Vagina (tissue), 2 donors: ENCODE data around the gene FXYD6. TPM values are rescaled to one million over a fixed set of nuclear protein-coding genes. Genes with fewer than 3 reads are reported as not detected.

ENCODE experiments used
- DNase-seq, 2 donors: peaks; one replicate each; pipeline ENCODE4 v3.0.0-alpha.2; 2017; ENCODE audit errors: extremely low spot score in 2 of 2
- H3K27ac ChIP-seq: fragments of 200-600 bp; sonication (generic); one replicate; pipeline ENCODE4 v1.5.1; 2019
- H3K27me3 ChIP-seq: fragments of 200-600 bp; sonication (generic); one replicate; pipeline ENCODE4 v1.5.1; 2019
- H3K36me3 ChIP-seq, 2 donors: fragments of 200-600 bp; sonication (generic); one replicate each; pipeline ENCODE4 v1.5.1; 2017 to 2019
- H3K4me1 ChIP-seq: fragments of 200-600 bp; sonication (generic); one replicate; pipeline ENCODE4 v1.5.1; 2019
- H3K4me3 ChIP-seq, 2 donors: fragments of 200-600 bp; sonication (generic); 1 replicate in 1 of 2; 2 replicates in 1 of 2; pipeline ENCODE4 v1.5.1; 2016 to 2019
- H3K9me3 ChIP-seq: fragments of 200-600 bp; sonication (generic); one replicate; pipeline ENCODE4 v1.5.1; 2019
- CTCF ChIP-seq, 3 experiments: fragments of 450-650 bp in 2 of 3; fragments of 200-600 bp in 1 of 3; sonication (generic) in 1 of 3; IDR thresholded peaks; one replicate each; pipeline ENCODE4 v1.5.1; 2017 to 2019; ENCODE audit warnings: antibody characterized with exemption in 3 of 3, mild to moderate bottlenecking in 2 of 3, moderate library complexity in 2 of 3
- POLR2A ChIP-seq, 2 donors: fragments of 450-650 bp; IDR thresholded peaks; one replicate each; pipeline ENCODE4 v1.6.1; 2017; ENCODE audit warnings: antibody characterized with exemption in 2 of 2, mild to moderate bottlenecking in 2 of 2, moderate library complexity in 2 of 2
- POLR2AphosphoS5 ChIP-seq, 2 donors: sonication (generic); formaldehyde crosslinking; IDR thresholded peaks; one replicate each; pipeline ENCODE4 v1.9.0; 2017; ENCODE audit warnings: antibody characterized with exemption in 2 of 2, mild to moderate bottlenecking in 2 of 2, low read depth in 1 of 2; ENCODE audit not compliant: insufficient read depth in 1 of 2
- intact Hi-C: fragments of 100-400 bp; cut with DNase I; formaldehyde crosslinking; loops from one replicate; pipeline ENCODE4 v1.15.1; 2023
- total RNA-seq: library from RNA; depleted of rRNA; stranded (reverse); fragments of >200 nt; gene quantifications from one replicate; pipeline ENCODE4 v1.2.3, GENCODE V29; 2016

FXYD6 gene
- total RNA-seq, 1 donor from 2014 or later = 75.4 TPM

GRCh38 chr11:117808784-117809183, 67.7 kb downstream of the FXYD6 start:
- Histone ChIP-seq H3K4me1 (peaks cover 5% of the 10 kb centered on the region), H3K4me3 (no peak overlapping the region), H3K36me3 (no peaks in the 10 kb centered on the region), H3K9me3 (no peaks in the 10 kb centered on the region), H3K27me3 (no peaks in the 10 kb centered on the region), H3K27ac (peak overlapping the region; percentile 15)
- TF ChIP-seq CTCF (IDR thresholded peaks at IDR 0.05) (no peak), POLR2A (IDR thresholded peaks at IDR 0.05) (no peak), POLR2AphosphoS5 (IDR thresholded peaks at IDR 0.05; ENCODE audit: insufficient read depth in 1 of 2, low read depth in 1 of 2) (no peak)
- no peak for DNase-seq
- intact Hi-C loops = loop anchor here (2.0 to 5.0 kb wide), 2 partner anchors 139 to 244 kb away; no protein-coding TSS in a partner anchor

GRCh38 chr11:117807482-117808327, 68.8 kb downstream of the FXYD6 start:
- no peak for TF ChIP-seq POLR2AphosphoS5 (IDR thresholded peaks at IDR 0.05; ENCODE audit: insufficient read depth in 1 of 2, low read depth in 1 of 2)
- no peak for TF ChIP-seq POLR2A (IDR thresholded peaks at IDR 0.05)
- TF ChIP-seq CTCF (IDR thresholded peaks at IDR 0.05) = peak; percentile 61 to 94 (median 74)
- intact Hi-C loops = loop anchor here (2.0 to 5.0 kb wide), 2 partner anchors 140 to 245 kb away; no protein-coding TSS in a partner anchor
- no peaks in the 10 kb centered on the region for H3K27me3 ChIP-seq
- H3K27ac ChIP-seq = no peak overlapping the region
- H3K4me3 ChIP-seq = no peak overlapping the region
- no peaks in the 10 kb centered on the region for H3K9me3 ChIP-seq
- no peak for DNase-seq
- H3K36me3 ChIP-seq = no peaks in the 10 kb centered on the region
- peaks cover 5% of the 10 kb centered on the region for H3K4me1 ChIP-seq

GRCh38 chr11:117806846-117807245, 69.6 kb downstream of the FXYD6 start:
- no peak for DNase-seq
- Histone ChIP-seq H3K27ac (no peak overlapping the region), H3K27me3 (no peaks in the 10 kb centered on the region), H3K36me3 (no peaks in the 10 kb centered on the region), H3K4me1 (peaks cover 5% of the 10 kb centered on the region), H3K4me3 (no peak overlapping the region), H3K9me3 (no peaks in the 10 kb centered on the region)
- intact Hi-C loops = loop anchor here (5.0 kb wide), 1 partner anchor 140 kb away; no protein-coding TSS in a partner anchor
- TF ChIP-seq POLR2A (IDR thresholded peaks at IDR 0.05) = no peak
- no peak for TF ChIP-seq POLR2AphosphoS5 (IDR thresholded peaks at IDR 0.05; ENCODE audit: insufficient read depth in 1 of 2, low read depth in 1 of 2)

GRCh38 chr11:117805045-117805444, 71.4 kb downstream of the FXYD6 start:
- Histone ChIP-seq H3K4me1 (peaks cover 5% of the 10 kb centered on the region), H3K36me3 (no peaks in the 10 kb centered on the region), H3K27me3 (no peaks in the 10 kb centered on the region), H3K27ac (no peak overlapping the region), H3K4me3 (no peak overlapping the region), H3K9me3 (no peaks in the 10 kb centered on the region)
- no peak for TF ChIP-seq POLR2A (IDR thresholded peaks at IDR 0.05)
- TF ChIP-seq POLR2AphosphoS5 (IDR thresholded peaks at IDR 0.05; ENCODE audit: insufficient read depth in 1 of 2, low read depth in 1 of 2) = no peak
- TF ChIP-seq CTCF (IDR thresholded peaks at IDR 0.05) = no peak
- intact Hi-C loops = loop anchor here (5.0 kb wide), 1 partner anchor 142 kb away; no protein-coding TSS in a partner anchor
- DNase-seq = no peak

- Histone ChIP-seq H3K27ac (no peak overlapping the region), H3K27me3 (no peaks in the 10 kb centered on the region), H3K4me1 (peaks cover 2% of the 10 kb centered on the region), H3K36me3 (no peaks in the 10 kb centered on the region), H3K9me3 (no peaks in the 10 kb centered on the region), H3K4me3 (no peak overlapping the region)
- intact Hi-C loops = loop anchor here (5.0 kb wide), 1 partner anchor 862 kb away; no protein-coding TSS in a partner anchor
- DNase-seq = no peak
- no peak for TF ChIP-seq POLR2AphosphoS5 (IDR thresholded peaks at IDR 0.05; ENCODE audit: insufficient read depth in 1 of 2, low read depth in 1 of 2)
- TF ChIP-seq POLR2A (IDR thresholded peaks at IDR 0.05) = no peak
- no peak for TF ChIP-seq CTCF (IDR thresholded peaks at IDR 0.05)
Measured at GRCh38 chr11:117803896-117804295, 72.6 kb downstream of the FXYD6 start.
